Prostate gland (tissue), 2 donors: ENCODE data around the gene AHCTF1. TPM values are rescaled to one million over a fixed set of nuclear protein-coding genes. Genes with fewer than 3 reads are reported as not detected.

Experiments used
- DNase-seq: peaks from one replicate; pipeline ENCODE4 v3.0.0-alpha.2; 2019; ENCODE audit warnings: low spot score
- H3K27ac ChIP-seq, 2 donors: fragments of 200-600 bp; sonication (generic); 2 replicates each; pipeline ENCODE4 v1.5.1; 2017 to 2019
- H3K27me3 ChIP-seq: fragments of 200-600 bp; sonication (generic); replicated peaks from 2 replicates; pipeline ENCODE4 v1.5.1; 2019; ENCODE audit not compliant: insufficient read depth
- H3K36me3 ChIP-seq, 2 donors: fragments of 200-600 bp; sonication (generic); 1 replicate in 1 of 2; 2 replicates in 1 of 2; pipeline versions ENCODE4 v1.5.1 to v1.8.1; 2017 to 2019
- H3K4me1 ChIP-seq: fragments of 200-600 bp; sonication (generic); replicated peaks from 2 replicates; pipeline ENCODE4 v1.5.1; 2019
- H3K4me3 ChIP-seq, 2 donors: fragments of 200-600 bp; sonication (generic); 2 replicates each; pipeline ENCODE4 v1.5.1; 2017 to 2019
- H3K9me3 ChIP-seq: fragments of 200-600 bp; sonication (generic); 2 replicates; pipeline ENCODE4 v1.5.1; 2017
- POLR2A ChIP-seq: fragments of 450-650 bp; IDR thresholded peaks from one replicate; pipeline ENCODE4 v1.6.1; 2016; ENCODE audit warnings: antibody characterized with exemption, mild to moderate bottlenecking
- POLR2AphosphoS5 ChIP-seq: sonication (generic); formaldehyde crosslinking; IDR thresholded peaks from one replicate; pipeline ENCODE4 v1.6.1; 2017; ENCODE audit warnings: antibody characterized with exemption
- WGBS: methylation state at CpG from one replicate; pipeline ENCODE4 v1.1.5; 2018; 5-methylcytosine and 5-hydroxymethylcytosine counted together
- intact Hi-C: fragments of 100-400 bp; cut with DNase I; formaldehyde crosslinking; loops from one replicate; pipeline ENCODE4 v1.14.2; 2022
- small RNA-seq, 2 donors: library from RNA; depleted of rRNA; stranded (forward); fragments of <200 nt; gene quantifications; one replicate each; pipeline ENCODE3, GENCODE V24; 2016
- total RNA-seq, 2 donors: library from RNA; depleted of rRNA; stranded (reverse); fragments of >200 nt; gene quantifications; one replicate each; pipeline ENCODE4 v1.1.0, GENCODE V29; 2016
- TF ChIP-seq, protein P1 (sequence below), 4 experiments: fragments of 200-600 bp in 2 of 4; fragments of 450-650 bp in 2 of 4; sonication (generic) in 2 of 4; IDR thresholded peaks; 1 replicate in 3 of 4; 2 replicates in 1 of 4; pipeline ENCODE4 v1.5.1; 2016 to 2019; ENCODE audit warnings: antibody characterized with exemption in 4 of 4, mild to moderate bottlenecking in 2 of 4, moderate library complexity in 2 of 4

AHCTF1 gene
- total RNA-seq, 2 donors from 2014 or later: 22.5 to 39.6 TPM

DNA sequence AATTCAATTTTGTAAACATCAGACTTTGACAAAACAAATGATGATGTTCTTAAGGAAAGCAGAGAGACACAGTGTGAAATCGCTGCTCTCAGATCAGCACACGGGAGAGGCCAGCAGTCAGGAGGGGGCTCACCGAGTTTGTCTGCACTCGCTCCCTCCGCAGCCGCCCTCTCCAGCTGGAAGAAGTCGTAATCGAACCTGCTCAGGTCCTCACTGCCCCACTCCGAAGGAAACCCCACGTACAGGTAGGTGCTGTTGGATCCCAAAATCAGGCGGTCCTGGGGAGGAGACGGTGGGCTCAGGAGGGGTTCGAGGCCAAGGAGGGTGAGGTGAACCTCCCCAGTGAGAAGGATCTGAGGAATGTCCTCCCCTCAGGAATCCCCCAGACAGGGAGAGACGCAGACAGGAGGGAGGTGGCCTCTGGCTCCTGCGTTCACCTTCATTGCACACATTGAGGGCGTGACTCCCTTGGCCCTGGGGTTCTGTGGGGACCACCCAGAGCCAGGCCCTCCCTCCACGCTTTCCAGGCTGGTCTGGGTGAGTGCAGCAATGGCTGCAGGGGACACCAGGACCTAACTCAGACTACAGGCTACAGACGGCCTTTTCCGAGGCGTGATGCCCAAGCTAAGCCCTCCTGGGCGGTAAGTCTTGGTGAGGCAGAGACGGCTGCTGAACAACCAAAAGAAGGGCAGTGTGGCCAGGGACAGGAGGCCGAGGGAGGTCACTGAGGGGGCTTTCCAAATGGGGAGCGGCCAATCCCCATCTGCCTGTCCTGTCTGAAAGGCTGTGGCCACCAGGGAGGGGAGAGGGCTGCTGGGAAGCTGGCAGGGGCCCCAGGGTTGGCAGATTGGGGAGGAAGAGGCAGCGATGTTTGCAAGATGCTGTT is 142.1 kb downstream of the AHCTF1 start:
- WGBS: 76% methylated on average over 25 of the region's 25 CpGs
- Histone ChIP-seq H3K27me3 (no peaks in the 10 kb centered on the region), H3K9me3 (no peaks in the 10 kb centered on the region), H3K4me3 (no peak overlapping the region), H3K36me3 (no peaks in the 10 kb centered on the region), H3K4me1 (no peaks in the 10 kb centered on the region), H3K27ac (no peak overlapping the region)
- intact Hi-C loops: loop anchor here (10.0 kb wide), 1 partner anchor 175 kb away; no protein-coding TSS in a partner anchor
- TF ChIP-seq POLR2AphosphoS5: no peak
- TF ChIP-seq, protein P1, sequence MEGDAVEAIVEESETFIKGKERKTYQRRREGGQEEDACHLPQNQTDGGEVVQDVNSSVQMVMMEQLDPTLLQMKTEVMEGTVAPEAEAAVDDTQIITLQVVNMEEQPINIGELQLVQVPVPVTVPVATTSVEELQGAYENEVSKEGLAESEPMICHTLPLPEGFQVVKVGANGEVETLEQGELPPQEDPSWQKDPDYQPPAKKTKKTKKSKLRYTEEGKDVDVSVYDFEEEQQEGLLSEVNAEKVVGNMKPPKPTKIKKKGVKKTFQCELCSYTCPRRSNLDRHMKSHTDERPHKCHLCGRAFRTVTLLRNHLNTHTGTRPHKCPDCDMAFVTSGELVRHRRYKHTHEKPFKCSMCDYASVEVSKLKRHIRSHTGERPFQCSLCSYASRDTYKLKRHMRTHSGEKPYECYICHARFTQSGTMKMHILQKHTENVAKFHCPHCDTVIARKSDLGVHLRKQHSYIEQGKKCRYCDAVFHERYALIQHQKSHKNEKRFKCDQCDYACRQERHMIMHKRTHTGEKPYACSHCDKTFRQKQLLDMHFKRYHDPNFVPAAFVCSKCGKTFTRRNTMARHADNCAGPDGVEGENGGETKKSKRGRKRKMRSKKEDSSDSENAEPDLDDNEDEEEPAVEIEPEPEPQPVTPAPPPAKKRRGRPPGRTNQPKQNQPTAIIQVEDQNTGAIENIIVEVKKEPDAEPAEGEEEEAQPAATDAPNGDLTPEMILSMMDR (IDR thresholded peaks at IDR 0.05): no peak
- no peak for TF ChIP-seq POLR2A
- no peak for DNase-seq

Small RNA genes lying within 50 kb of the gene (small RNA-seq; reads per million reads assigned to genes)
- 0 reads per million in 2 donors for gene AC113174.1
- gene RF00402: 0 reads per million in 2 donors

Other genes starting within 250 kb of the AHCTF1 start
- gene SCCPDH, start 207.5 kb downstream of the AHCTF1 start, total RNA-seq: 10 to 100 TPM; 49.6 to 67.4 TPM
- gene ZNF695, start 76.1 kb upstream of the AHCTF1 start, total RNA-seq: under 1 TPM; 0.09 to 0.74 TPM
- 1 to 10 TPM; 2.9 to 4.7 TPM for gene ZNF670, start 146.9 kb upstream of the AHCTF1 start, total RNA-seq
- 1 to 10 TPM; 7.0 to 8.2 TPM for gene ZNF669, start 172.4 kb upstream of the AHCTF1 start, total RNA-seq
- gene ZNF124, start 240.1 kb upstream of the AHCTF1 start, total RNA-seq: 10 to 100 TPM; 19.1 to 44.6 TPM